GM18867 (cell line): ENCODE measurements around the gene PLPP1.
"Not testable (repeated sequence)": the region's sequence is repeated elsewhere in the genome, so short reads cannot be mapped to it uniquely, and the experiment has no call there.

Source experiments
- ATAC-seq: cut with Tn5 transposase; IDR thresholded peaks from one replicate; pipeline ENCODE4 v1.9.1; 2021; ENCODE audit warnings: mild to moderate bottlenecking, moderate library complexity; ENCODE audit not compliant: unreplicated experiment

The PLPP1 gene

DNA sequence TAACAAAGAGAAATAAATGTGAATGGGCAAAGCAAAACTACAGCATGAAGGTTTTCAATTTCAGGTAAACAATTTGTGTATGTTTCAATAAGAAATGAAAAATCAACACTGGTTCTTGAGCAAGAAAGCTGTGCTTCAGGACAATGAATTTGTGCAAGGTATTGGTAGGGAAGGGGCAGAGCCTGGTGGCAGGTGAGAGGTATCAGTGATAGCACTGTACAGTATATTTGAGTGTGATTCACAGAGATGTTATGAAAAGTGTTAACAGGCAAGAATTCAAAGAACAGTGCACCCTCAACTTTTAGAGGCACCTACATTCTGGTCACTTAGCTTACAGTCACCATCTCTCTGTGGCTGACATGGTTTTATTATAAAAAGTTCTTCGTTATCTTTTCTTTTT lies 25.7 kb downstream of the PLPP1 start:
- no peak for ATAC-seq

GRCh38 chr5:55507574-55507973 lies 27.2 kb downstream of the PLPP1 start:
- ATAC-seq, result no peak

DNA sequence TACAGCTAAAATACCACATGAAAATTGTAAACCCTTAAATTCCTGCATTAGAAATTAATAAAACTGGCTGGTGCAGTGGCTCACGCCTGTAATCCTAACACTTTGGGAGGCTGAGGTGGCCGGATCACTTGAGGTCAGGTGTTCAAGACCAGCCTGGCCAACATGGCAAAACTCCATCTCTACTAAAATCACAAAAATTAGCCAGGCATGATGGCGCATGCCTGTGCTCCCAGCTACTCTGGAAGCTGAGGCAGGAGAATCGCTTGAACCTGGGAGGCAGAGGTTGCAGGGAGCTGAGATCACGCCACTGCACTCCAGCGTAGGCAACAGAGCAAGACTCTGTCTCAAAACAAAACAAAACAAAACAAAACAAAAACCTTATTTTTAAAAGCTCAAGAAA lies 29.1 kb downstream of the PLPP1 start:
- not testable (repeated sequence) for ATAC-seq

DNA sequence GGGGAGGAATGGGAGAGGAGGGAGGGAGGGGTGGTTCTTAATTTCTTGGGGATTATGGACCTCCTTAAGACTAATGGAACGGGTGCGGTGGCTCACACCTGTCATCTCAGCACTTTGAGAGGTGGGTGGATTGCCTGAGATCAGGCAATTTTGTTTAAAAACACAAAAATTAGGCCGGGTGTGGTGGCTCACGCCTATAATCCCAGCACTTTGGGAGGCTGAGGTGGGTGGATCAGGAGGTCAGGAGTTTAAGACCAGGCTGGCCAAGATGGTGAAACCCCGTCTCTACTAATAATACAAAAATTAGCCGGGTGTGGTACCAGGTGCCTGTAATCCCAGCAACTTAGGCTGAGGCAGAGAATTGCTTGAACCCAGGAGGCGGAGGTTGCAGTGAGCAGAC lies 30.8 kb downstream of the PLPP1 start:
- ATAC-seq, result not testable (repeated sequence)

DNA sequence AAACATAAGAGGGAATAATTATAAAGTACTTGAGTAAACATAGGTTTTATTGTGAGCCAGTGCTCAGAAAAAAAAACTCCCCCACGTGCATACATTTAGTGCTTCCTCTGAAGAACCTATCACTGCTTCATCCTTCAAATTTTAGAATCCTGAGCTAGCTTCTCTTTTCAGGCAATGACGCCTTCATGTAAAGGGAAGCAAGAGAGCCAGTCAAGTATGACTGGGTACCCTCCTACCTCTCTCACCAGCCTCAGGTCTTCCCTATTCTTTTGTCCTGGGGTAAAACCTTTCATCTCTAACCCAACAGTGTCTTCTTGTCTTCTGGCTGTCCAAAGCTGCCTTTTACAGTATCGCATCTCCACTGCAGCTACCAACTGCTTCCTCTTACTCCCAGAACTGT lies 32.0 kb downstream of the PLPP1 start:
- ATAC-seq, result no peak

- no peak for ATAC-seq
These were observed 36.3 kb downstream of the PLPP1 start for GRCh38 chr5:55498457-55498856.

GRCh38 chr5:55497712-55498111 lies 37.1 kb downstream of the PLPP1 start:
- no peak for ATAC-seq

- ATAC-seq, result no peak
These were observed 39.5 kb downstream of the PLPP1 start for GRCh38 chr5:55495216-55495615.

DNA sequence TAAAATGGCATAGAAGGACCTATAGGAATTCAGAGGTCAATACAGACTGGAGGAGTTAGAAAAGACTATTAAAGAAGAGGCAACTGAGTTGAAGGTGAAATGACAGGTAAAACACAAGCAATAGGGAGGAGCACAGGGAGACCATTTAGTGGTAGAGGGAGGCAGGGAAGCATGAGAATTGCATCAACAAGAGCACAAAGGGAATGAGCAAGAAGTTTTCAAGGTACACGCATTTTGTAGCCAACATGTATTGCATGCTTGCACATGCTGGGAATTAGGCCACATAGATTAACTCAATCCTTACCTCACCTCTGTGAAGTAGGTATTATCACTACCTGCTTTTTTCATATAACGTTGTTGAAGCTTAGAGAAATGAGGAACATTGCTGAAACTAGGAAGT lies 42.3 kb downstream of the PLPP1 start:
- ATAC-seq, result no peak

- ATAC-seq, result no peak
These were observed 49.7 kb downstream of the PLPP1 start for GRCh38 chr5:55485073-55485472.

DNA sequence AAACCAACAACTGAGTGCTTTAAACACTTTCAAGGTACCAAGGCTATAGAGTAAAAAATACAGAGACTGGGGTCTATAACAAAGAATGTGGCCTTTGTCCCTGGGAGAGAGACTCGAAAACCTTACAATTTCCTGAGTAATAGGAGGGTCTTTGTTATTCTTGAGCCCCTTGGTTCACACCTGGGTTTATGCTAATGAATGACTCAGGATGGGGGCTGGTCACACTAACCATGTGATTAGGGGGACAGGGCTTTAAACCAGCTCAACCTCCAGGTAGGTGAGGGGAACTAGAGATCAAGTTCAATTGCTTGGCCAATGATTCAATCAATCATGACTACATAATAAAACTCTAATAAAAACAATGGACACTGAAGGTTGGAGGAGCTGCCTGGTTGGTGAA lies 50.2 kb downstream of the PLPP1 start:
- no peak for ATAC-seq

DNA sequence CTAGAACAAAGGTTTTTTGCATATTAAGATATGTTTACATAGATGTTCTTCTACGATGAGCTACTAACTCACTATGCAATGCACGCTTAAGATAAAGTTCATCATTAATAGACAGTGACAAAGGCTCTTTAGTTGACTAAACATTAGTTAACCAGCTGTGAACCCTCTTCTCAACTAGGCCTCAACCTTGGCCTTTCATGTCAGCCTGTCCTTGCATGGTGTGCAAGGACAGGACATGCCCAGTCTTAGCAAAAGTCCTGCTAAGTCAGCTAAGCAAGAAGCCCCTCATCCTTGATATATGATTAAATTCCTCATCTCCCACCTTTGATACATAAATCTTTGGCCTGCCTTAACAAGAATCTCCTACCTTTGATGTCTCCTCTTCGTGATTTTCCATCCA lies 50.9 kb downstream of the PLPP1 start:
- ATAC-seq, result no peak

GRCh38 chr5:55481293-55481855 lies 53.4 kb downstream of the PLPP1 start:
- no peak for ATAC-seq

- no peak for ATAC-seq
These were observed 54.0 kb downstream of the PLPP1 start for GRCh38 chr5:55480781-55481180.

DNA sequence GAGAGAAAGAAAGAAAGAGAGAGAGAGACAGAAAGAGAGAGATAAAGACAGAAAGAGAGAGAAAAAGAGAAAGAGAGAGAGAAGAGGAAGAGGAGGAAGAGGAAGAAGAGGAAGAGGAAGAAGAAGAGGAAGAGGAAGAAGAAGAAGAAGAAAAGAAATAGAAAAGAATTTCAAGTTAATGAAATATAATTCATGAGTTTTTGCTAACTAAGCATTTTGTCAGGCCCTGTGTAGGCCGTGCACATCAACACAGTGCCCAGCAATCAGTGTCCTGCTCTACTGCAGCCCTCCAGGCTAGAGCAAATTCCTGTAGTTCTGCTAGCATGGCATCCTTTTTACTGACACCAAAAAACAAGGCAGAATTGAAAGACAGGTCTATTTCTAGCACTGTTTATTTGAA lies 62.1 kb downstream of the PLPP1 start:
- no peak for ATAC-seq

- no peak for ATAC-seq
These were observed 63.3 kb downstream of the PLPP1 start for GRCh38 chr5:55471468-55471867.

- no peak for ATAC-seq
These were observed 64.5 kb downstream of the PLPP1 start for GRCh38 chr5:55470282-55470681.

DNA sequence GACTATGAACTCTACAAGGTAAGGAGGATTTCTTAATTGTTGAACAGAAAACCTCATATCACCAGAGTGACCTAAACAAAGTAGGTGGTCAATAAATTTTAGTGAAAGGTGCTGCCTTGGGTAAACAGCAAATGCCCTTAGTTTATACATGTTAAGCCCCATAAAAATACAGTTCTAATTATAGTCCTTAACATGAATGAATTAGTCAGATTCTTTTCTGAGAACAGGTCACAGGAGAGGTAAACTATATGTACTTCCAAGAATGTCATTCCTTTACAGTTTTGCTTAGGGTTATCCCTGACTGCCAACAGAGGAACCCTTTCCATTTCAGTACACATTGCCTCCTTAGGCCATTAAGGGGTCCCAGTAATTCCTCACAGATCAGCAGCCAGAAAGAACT lies 64.9 kb downstream of the PLPP1 start:
- ATAC-seq, result no peak

GRCh38 chr5:55467862-55468551 lies 66.8 kb downstream of the PLPP1 start:
- ATAC-seq, result no peak

DNA sequence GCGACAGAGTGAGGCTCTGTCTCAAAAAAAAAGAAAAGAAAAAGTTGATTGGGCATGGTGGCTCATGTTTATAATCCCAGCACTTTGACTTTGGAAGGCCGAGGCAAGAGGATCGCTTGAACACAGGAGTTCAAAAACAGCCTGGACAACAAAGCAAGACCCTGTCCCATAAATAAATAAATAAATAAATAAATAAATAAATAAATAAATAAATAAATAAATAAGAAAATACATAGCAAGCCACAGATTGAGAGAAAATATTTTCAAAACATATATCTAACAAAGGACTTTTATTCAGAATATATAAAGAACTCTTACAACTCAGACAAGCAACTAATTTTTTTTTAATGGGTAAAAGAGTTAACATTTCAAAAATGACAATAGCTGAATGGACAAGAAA lies 71.2 kb downstream of the PLPP1 start:
- ATAC-seq, result no peak

DNA sequence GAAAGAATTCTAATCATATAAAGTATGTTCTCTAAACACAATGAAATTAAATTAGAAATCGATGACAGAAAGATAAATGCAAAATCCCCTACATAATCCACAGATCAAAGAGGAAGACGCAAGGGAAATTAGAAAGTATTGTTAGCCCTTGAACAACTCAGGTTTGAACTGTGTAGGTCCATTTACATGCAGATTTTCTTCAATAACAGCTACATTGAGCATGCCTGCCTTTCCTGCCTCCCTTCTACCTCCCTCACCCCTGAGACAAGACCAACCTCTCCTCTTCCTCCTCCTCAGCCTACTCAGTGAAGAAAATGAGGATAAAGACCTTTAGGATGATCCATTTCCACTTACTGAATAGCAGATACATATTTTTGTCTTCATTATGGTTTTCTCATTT lies 75.2 kb downstream of the PLPP1 start:
- no peak for ATAC-seq

GRCh38 chr5:55456216-55456895 lies 78.4 kb downstream of the PLPP1 start:
- no peak for ATAC-seq
